ENCODE results near the gene CACNB2.

Gene CACNB2

DNA sequence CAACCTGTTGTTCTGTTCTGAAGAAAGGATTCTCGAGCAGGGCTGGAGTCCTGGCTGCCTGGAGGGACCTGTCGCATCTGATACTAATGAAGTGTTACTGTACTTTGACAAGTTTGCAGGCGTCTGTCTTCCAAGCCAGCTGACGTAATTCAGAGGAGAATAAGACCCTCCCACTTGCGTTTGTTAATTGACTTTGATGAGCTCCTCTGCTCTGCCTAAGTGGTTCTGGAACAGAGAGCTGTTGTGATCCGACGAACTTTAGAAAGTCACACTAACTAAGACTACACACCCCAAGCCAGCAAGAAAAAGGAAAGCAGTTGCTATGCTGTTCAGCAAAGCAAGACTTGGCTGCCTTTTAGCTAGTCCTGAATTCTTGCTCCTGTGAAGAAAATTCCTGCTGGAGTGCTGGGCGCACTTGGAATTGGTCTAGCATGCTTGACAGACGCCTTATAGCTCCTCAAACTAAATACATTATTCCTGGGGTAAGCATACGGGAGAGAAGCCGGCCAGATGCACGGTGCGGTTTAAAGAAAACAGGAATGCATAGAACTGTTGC, 200.3 kb downstream of the CACNB2 start:
- no peak for DNase-seq (ENCODE audit: low spot score)

DNA sequence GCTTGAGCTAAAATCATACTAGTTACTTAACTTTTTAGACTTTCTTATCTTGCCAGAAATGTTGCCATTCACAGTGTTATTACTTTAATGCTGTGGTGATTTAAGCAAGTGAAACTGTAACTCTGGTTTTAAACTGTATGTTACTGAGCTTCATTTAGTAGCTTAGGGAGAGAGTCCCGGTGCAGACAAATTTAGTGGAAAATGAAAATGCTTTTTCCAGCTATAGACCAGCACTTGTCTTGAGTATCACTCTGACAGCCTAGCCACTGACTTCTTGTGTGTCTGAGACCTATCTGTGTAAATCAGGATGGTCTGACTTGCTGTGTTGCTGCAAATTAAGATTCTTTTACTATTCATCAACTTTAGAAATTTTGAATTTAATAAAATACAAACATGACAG, 200.8 kb downstream of the CACNB2 start:
- no peak for DNase-seq (ENCODE audit: low spot score)

DNA sequence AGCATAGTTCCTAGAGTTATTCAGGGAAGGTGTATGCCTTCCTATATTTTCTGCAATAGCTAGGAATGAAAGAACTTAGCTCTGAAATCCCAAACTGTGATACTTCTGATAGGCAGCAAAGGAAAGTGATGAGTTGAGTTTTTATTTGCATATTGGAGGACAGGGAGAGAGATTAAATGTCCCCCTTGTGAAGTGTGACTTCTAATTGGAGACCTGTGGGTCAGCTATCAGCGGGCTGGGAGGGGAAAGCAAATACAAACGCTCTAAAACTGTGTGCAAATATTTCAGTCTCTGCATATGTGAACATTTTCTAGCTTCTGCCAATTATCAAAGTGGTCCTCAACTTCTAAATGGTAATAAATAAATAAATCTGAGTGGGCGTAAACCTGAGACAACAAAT, 203.3 kb downstream of the CACNB2 start:
- no peak for DNase-seq (ENCODE audit: low spot score)

DNA sequence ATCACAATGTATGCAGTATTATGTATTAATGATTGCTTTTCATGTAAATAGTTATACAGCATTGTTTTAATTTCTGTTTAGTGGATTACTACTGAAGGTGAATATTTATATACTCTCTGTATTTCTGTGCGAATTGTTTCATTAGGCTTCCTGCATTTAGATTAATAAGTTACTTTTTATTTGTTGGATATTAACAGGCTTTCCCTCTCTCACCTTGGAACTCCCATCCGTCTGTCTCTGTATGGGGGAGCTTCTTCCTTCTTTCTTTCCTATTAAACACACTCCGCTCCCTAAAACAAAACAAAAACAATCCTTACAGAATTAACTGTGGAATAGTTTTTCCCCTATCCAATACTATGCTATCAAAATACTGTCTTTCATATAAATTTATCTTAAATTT, 205.1 kb downstream of the CACNB2 start:
- no peak for DNase-seq (ENCODE audit: low spot score)

DNA sequence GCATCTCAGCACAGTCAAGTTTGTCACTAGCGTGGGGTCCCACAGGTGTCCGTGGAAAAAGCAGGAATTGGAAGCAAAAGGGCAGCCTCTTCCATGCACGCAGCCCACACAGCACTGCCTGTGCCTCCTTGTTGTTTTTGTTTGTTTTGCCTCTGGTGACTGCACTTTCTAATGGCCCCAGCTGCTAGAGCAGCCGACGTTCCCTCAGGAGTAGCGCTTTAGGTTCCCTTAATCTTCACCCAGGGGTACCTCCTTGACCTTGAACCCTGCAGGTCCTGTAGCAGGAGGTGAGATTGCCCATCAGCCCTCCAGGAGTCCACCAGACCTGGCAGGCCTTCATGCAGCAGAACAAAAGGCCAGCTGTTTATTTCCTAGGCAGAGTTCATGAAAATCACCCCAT, 210.1 kb downstream of the CACNB2 start:
- peak; percentile 15 for DNase-seq (ENCODE audit: low spot score)

DNA sequence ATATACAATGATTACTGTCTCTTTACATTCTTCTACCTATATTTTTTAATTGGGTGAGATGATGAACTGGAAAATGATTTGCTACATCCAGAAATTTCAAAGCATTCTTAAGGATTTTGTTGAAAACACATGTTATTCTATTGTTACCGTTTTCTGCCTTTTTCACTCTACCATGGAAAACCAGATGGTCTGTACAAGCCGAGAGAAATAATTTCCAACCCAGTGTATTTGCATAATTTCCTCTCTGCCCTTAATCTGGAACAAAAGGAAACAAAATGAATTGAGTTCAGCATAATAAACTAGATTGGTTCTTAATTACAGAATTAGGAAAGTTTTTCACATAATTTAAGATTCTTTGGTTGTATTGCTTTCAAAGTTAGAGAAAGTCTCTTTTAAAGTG, 211.2 kb downstream of the CACNB2 start:
- DNase-seq (ENCODE audit: low spot score), result no peak

DNA sequence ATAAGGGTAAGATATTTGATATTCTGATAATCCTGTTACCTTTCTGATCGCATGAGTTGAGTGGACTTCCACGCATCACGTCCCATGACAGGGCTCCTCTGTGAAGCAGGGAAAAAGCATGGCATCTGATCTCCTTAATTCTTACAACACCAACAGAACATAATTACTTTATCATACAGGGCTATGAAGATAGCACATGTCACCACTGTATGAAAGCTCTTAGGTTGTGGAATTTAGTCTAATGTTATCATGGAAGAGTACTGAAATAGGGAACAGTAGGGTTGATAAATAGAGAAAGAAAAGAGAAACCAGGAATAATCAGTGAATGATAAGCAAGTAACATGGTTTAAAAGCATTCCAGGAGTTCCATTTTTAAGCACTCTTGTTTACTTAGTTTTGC, 212.0 kb downstream of the CACNB2 start:
- DNase-seq (ENCODE audit: low spot score), result no peak

DNA sequence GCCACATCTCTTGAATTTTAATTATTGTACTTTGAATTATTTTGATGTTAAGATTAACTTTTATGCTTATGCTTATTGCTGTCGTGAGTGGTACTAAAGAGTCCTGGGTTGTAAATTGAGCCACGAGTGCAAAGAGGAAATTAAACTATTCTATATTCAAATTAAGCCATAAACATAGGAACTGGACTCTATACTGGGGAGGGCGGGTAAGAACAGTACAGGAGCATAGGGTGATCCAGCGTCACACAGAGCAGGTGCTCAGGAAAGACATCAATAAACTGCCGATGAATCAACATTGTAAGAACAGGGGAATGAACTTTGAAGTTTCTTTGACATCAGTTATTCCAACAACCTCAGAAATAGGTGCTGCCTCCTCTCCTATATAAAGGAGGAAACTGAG, 219.6 kb downstream of the CACNB2 start:
- DNase-seq (ENCODE audit: low spot score), result no peak

DNA sequence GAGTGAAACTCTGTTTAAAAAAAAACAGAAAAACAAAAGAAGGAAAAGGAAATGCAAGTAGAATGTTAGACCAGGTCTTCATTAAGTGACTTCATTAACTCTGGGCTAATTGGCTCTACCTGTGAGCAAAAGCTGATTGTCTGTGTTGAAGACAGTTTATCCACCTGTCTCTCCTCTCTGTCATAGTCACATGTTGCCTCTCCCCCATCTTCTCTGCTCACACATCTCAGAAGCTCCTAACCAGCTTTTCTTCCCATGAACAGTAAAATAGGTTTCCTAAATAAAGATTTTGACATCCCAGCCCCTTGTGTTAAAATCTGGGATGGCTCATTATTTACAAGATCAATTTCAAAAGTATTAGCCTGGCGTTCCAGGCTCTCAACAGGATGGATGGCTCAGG, 222.7 kb downstream of the CACNB2 start:
- DNase-seq (ENCODE audit: low spot score), result no peak

DNA sequence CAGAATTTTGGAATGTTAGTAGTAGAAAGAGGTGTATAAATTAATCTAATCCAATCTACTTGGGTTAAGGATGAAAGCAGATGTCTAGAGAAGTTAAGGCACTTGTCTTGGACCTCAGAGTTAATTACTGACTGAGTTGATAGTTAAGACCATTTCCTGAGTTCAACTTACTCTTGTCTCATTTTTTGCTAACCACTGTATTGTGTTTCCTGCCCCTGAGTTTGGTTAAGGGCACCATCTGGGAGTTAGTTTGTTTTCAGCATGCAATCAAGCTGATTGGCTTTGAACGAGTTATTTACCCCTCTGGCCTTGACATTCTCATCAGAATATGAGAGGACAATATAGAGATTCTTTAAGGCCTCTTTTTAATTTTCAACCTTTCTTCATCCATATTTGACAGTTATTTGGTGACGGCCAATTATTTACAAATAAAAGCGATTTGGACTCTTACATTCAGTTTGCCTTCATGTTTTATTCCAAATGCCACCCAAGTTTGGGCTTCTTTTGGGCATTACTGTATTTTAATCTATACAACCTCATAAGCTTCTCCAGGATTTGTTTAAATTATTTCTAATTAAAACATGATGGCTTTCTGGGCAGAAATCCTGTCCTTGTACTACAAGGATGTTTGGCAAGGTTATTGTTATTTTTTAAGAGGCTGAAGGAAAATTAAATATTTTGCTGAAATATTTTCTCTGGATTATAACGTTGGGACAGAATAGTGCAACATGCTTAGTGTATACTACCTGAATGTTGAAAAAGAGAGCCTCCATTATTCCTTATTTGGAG, 225.0 kb downstream of the CACNB2 start:
- DNase-seq (ENCODE audit: low spot score), result no peak

DNA sequence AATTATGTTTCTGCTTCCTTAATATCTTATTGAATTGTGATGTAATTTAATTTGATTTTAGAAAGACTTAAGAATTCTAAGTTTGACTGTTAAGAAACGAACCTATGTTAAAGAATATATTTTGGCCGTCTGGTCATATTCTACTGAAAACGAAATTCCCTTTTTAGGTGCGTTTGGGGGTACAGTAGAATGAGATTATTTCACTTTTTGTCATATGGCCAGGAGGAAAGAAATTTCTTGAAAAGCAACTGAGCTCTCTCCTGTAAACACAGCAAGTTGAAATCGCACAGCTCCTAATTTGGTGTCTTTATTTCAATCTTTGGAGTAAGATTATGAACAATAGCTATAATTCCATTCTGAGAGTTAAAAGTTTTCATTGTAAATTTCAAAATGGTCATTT, 227.6 kb downstream of the CACNB2 start:
- DNase-seq (ENCODE audit: low spot score), result no peak

DNA sequence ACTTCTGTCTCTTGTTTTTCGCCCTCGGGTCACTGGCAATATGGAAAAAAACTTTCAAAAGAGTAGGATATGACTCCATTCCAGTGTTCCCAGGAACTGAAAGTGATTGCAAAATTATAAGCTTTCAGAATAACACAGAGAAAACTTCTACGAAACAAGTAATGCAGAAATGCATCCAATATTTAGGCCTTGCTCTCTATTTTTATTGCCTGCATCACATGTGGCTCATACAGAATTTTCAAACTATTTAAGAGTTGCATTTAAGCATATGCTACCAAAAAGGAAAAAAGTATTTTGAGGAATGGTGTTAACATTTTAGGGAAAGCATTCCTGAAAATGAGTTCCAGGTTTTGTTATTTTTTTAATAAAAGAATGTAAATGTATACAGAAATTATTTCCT, 228.0 kb downstream of the CACNB2 start:
- no peak for DNase-seq (ENCODE audit: low spot score)

DNA sequence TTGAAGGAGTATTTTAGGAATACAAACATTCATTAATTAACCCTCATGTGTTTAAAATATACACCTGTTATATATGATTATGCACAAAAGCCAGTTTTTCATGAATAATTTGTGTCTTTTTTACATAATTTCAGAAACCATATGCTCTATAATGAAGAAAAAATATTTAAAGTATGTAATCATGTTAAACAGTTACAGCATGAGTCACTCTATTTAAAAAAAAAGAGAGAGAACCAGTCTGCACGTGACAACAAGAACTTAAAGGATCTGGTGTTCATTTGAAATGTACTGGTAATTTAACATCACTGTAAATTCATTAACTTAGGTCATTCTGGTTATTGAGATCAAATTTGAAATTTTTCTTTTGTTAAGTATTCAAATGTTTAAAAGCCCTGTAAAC, 228.5 kb downstream of the CACNB2 start:
- no peak for DNase-seq (ENCODE audit: low spot score)

DNA sequence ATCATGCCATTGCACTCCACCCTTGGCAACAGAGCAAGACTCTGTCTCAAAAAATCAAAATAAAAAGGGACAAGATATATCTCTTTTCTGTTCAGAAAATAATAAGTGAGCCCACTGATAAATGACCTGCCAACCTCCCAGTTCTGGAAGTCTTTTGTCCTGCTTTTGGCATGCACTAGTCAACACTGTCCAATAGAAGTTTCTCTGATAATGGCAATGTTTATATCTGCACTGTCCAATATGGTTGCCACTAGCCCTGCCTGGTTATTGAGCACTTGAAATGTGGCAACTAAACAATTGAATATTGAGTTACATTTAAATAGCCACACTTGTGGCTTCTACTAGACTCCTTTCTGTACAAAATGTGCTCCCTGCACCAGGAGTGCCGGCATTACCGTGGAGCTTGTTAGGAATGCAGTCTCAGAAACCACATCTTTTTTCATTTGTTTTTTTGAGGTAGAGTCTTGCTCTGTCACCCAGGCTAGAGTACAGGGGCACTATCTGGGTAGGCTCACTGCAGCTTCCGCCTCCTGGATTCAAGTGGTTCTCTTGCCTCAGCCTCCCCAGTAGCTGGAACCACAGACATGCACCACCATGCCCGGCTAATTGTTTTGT, 229.7 kb downstream of the CACNB2 start:
- no peak for DNase-seq (ENCODE audit: low spot score)

DNA sequence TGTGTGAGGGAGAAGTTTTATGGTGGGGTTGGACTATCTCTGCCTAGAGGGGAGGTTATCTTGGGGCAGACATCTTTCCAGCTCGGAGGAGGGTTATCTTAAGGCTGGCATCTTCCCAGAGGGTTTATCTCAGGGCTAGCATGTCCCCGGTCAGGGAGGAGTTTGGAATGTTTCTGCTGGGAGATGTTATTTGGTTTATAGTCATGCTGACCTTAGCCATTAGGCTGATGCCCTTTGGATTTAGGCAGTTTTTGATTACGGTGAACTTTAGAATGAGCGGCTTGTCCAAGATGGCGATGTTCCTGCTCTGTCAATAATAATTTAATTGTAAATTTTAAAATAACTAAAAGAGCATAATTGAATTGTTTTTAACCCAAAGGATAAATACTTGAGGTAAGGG, 236.4 kb downstream of the CACNB2 start:
- DNase-seq (ENCODE audit: low spot score), result no peak

DNA sequence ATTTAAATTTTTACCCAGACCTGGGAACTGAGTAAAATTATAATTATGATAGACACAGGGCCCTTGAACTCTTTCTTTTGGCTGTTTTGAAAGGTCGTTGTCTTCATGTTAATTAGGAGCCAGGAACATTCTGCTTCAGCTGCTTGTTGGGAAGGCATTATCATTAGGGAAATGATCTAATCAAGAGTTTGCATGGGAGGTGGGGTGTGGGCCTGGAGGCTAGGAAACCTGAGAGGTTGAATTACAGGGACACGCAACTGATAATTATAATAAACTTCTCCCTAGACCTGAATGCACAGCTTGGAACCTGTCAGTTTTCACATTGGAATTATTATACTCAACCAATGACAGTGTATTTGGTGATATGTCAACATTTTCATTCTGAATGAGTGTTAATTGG, 237.7 kb downstream of the CACNB2 start:
- no peak for DNase-seq (ENCODE audit: low spot score)

DNA sequence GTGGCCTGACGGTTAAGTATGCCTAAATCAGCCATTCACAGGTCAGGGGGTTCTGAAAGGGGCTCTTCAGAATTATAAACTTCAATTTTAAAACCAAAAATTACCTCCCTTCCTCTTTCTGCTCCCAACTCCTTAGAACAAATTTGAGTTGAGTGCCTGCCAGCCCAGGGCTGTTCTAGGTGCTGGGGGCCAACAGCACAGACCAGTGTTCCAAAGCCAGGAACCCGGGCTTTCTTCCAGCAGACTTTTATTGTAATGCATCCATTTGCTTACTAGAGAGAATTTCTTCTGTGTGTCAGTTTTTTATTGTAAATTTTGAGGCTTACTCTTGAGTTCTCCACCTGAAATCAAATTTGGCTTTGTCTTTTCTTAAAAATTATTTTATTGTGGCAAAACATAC, 238.5 kb downstream of the CACNB2 start:
- DNase-seq (ENCODE audit: low spot score), result no peak

DNA sequence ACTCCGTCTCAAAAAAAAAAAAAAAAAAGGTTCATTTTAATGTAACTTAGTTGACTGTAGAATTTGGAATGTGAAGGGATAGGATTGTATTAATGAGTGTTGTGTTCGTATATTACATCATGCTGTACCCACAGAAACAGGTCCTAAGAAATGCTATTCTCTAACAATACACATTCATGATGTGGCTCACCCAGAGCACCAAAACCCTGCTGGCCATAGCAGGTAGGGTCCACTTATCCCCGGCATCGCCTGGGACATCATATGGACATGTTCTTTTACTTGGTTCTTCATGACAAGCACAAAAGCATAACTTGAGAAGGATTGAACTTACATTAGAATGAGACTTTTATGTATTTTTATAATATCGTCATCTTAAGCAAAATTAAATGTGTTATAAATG, 241.5 kb downstream of the CACNB2 start:
- no peak for DNase-seq (ENCODE audit: low spot score)

DNA sequence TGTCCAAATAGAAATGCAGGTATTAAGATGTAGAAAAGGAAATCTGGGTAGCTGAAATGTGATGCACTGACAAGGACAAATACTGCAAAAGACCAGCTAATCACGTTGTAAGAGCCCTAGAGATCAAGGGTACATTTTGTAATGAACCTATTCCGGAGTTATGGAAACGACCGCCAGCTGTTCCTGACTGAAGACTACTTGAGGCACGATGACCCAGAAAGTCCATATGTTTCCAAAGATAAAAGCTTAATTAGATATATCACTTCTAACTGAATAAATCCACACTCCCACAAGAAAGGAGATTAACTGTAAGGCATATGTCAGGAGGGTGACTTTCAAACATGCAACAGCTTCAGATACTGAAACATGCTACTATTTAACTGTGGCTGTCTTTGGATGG, 257.7 kb downstream of the CACNB2 start:
- no peak for DNase-seq (ENCODE audit: low spot score)

DNA sequence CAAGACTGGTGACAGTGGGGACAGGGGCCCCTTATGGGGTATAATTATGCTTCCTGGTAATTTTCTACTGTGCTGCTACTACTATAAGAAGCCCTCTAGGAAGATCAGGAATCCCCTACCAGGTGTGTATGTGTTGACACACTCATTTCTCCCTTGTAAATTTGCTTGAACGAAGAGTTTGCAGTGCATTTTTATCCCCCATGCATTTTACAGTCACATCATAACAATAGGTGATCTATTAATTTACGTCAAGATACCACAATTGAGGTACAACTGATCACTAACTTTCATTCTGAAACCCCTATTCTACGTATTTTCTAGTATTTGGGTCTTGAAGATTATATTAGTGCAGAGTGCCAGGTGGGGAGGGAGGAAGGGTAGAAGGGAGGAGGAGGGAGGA, 258.9 kb downstream of the CACNB2 start:
- DNase-seq (ENCODE audit: low spot score), result no peak

DNA sequence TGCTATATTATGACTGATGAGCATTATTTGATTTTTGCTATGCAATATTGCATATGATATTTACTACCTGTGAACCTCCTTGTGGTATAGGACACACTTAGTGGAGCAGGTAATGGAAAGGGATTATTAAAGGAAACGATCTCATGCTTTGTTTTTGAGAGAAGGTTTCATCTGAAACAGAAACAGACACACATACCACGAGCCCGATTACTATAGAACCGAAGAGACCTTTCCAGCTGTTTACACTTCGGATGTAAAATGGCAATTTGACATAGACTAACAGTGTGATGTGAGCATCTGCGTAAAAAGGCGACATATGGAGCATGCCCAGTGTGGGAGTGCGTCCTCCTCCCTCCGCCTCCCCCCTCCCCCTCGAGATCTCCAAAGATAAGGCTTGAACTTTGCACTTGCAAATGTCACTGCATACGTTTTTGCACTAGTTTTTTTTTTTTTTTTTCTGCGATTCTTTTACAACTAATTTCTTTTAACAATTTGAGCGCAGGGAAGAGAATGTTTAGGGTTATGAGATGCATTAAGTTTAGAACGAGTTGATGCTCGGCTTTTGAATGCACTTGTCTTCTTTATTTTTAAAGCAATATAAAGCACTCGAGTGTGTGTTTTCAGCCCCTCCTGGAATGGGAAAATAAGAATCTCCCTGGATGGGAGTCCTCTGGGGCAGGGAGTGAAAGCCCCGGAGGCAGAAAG, 260.1 kb downstream of the CACNB2 start:
- DNase-seq (ENCODE audit: low spot score), result peak; percentile 50

DNA sequence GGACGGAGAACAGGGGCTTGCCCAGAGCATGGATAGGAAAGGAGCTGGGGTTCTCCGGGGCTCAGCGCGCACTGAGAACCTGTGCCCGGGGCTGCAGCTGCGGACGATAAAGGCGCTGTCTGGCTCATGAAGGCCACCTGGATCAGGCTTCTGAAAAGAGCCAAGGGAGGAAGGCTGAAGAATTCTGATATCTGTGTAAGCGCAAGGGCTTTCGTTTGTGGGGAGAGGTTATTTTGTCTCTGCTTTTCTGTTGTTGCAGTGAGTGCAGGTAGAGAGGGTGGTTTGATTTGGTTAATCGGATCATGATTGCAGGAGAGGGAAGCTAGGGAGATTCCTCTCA, 260.7 kb downstream of the CACNB2 start:
- peak; percentile 48 for DNase-seq (ENCODE audit: low spot score)

All from iPS-NIHi11 (cell line).